H1 (cell line): Measurements from ENCODE around the gene MGAT4B. TPM values are rescaled to one million over a fixed set of nuclear protein-coding genes. Genes with fewer than 3 reads are reported as not detected.

Source experiments
- EP300 ChIP-seq, 2 experiments: IDR thresholded peaks; 1 replicate in 1 of 2; 2 replicates in 1 of 2; pipeline ENCODE4 v1.6.1; 2011 to 2012; ENCODE audit warnings: low read depth in 2 of 2, low read length in 2 of 2, mild to moderate bottlenecking in 2 of 2, borderline replicate concordance in 1 of 2, inconsistent platforms in 1 of 2, moderate library complexity in 1 of 2
- YY1 ChIP-seq: IDR thresholded peaks from 2 replicates; pipeline ENCODE4 v1.6.1; 2011; ENCODE audit warnings: low read depth, mild to moderate bottlenecking, low read length
- polyA plus RNA-seq, 7 experiments: library from polyadenylated mRNA; depleted of rRNA in 3 of 7; stranded (reverse) in 5 of 7; unstranded in 2 of 7; fragments of >200 nt in 5 of 7; fragments of 200-250 nt in 2 of 7; gene quantifications; 1 replicate in 5 of 7; 2 replicates in 1 of 7; 4 replicates in 1 of 7; pipeline versions ENCODE4 v1.2.1 to v1.2.3, GENCODE V29; 2011 to 2013; ENCODE audit warnings: missing spikeins in 2 of 7, mixed read lengths in 2 of 7
- total RNA-seq: library from RNA; stranded (reverse); fragmentation: NEBNext Ultra II Directional; extraction: Animal tissue kit (Norgen Biotek cat#: 25700); gene quantifications from 2 replicates; pipeline ENCODE4 v1.2.1, GENCODE V29; 2021

The MGAT4B gene
- total and polyA plus RNA-seq, 2 of the 8 experiments (the other 6 are each of a cell fraction or from before 2014, with no cell fraction given), result 116 to 128 TPM

DNA sequence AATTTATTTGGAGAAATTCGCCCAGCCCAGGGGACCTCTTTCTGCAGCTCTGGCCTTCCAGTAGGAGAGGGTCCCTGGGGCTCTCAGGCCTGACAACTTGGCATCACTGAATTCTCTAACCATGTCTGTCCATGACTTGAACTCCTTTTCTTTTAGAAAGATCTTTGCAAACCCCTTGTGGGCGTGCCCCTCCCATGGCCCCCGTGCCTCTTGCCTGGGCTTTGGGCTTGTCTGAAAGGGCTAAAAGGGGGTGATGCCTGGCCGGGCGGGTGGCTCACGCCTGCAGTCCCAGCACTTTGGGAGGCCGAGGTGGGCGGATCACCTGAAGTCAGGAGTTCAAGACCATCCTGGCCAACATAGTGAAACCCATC lies 10.8 kb upstream of the MGAT4B start (continued):
- no peak for TF ChIP-seq EP300 (IDR thresholded peaks at IDR 0.05; ENCODE audit: borderline replicate concordance in 1 of 2, low read depth in 2 of 2, low read length in 2 of 2)
- no peak for TF ChIP-seq YY1
